WTC11 (cell line): ENCODE results near the gene GBF1. TPM values are rescaled to one million over a fixed set of nuclear protein-coding genes. Genes with fewer than 3 reads are reported as not detected.

Experiments
- AFF4 ChIP-seq: sonication (generic); formaldehyde crosslinking; IDR thresholded peaks from 2 replicates; pipeline ENCODE4 v1.8.1; 2023; ENCODE audit warnings: mild to moderate bottlenecking, missing genetic modification reagents, borderline replicate concordance
- CBFB ChIP-seq: sonication (generic); formaldehyde crosslinking; IDR thresholded peaks from 2 replicates; pipeline ENCODE4 v1.8.1; 2022; ENCODE audit warnings: mild to moderate bottlenecking, low read depth, missing genetic modification reagents
- CTCF ChIP-seq: fragments of 200-600 bp; IDR thresholded peaks from 2 replicates; pipeline ENCODE4 v1.8.0; 2022; ENCODE audit warnings: antibody characterized with exemption
- ETV6 ChIP-seq: sonication (generic); formaldehyde crosslinking; IDR thresholded peaks from 2 replicates; pipeline ENCODE4 v1.8.1; 2022; ENCODE audit warnings: mild to moderate bottlenecking, missing genetic modification reagents
- FOXJ3 ChIP-seq: sonication (generic); formaldehyde crosslinking; IDR thresholded peaks from 2 replicates; pipeline ENCODE4 v1.9.0; 2021; ENCODE audit warnings: missing genetic modification reagents, mild to moderate bottlenecking, borderline replicate concordance
- FOXP4 ChIP-seq: sonication (generic); formaldehyde crosslinking; IDR thresholded peaks from 2 replicates; pipeline ENCODE4 v1.8.0; 2022; ENCODE audit warnings: mild to moderate bottlenecking, missing genetic modification reagents
- GABPB1 ChIP-seq: sonication (generic); formaldehyde crosslinking; IDR thresholded peaks from 2 replicates; pipeline ENCODE4 v1.8.1; 2023; ENCODE audit warnings: mild to moderate bottlenecking, missing genetic modification reagents
- MAX ChIP-seq: sonication (generic); formaldehyde crosslinking; IDR thresholded peaks from 2 replicates; pipeline ENCODE4 v1.8.0; 2022; ENCODE audit warnings: mild to moderate bottlenecking, missing genetic modification reagents
- NFE2L1 ChIP-seq: sonication (generic); formaldehyde crosslinking; IDR thresholded peaks from 2 replicates; pipeline ENCODE4 v1.8.1; 2023; ENCODE audit warnings: missing genetic modification reagents
- NR3C1 ChIP-seq: sonication (generic); formaldehyde crosslinking; conservative IDR thresholded peaks from 2 replicates; pipeline ENCODE4 v1.8.1; 2023; ENCODE audit warnings: low read depth, mild to moderate bottlenecking, missing genetic modification reagents
- PRRX2 ChIP-seq: fragments of 250-450 bp; sonication (Bioruptor Pico); IDR thresholded peaks from 2 replicates; pipeline ENCODE4 v1.8.0; 2021; ENCODE audit warnings: mild to moderate bottlenecking
- SMAD3 ChIP-seq: sonication (generic); formaldehyde crosslinking; IDR thresholded peaks from 2 replicates; pipeline ENCODE4 v1.8.0; 2022; ENCODE audit warnings: missing genetic modification reagents, mild to moderate bottlenecking, borderline replicate concordance
- STAT6 ChIP-seq: sonication (generic); formaldehyde crosslinking; conservative IDR thresholded peaks from 2 replicates; pipeline ENCODE4 v1.8.1; 2023; ENCODE audit warnings: mild to moderate bottlenecking, low read depth, missing genetic modification reagents, moderate library complexity
- ZMAT4 ChIP-seq: fragments of 250-450 bp; sonication (Bioruptor Pico); IDR thresholded peaks from 2 replicates; pipeline ENCODE4 v1.9.0; 2021; ENCODE audit warnings: mild to moderate bottlenecking
- ZNF138 ChIP-seq: sonication (generic); formaldehyde crosslinking; conservative IDR thresholded peaks from 2 replicates; pipeline ENCODE4 v1.8.1; 2022; ENCODE audit warnings: mild to moderate bottlenecking, moderate library complexity, missing genetic modification reagents
- ZNF232 ChIP-seq: sonication (generic); formaldehyde crosslinking; IDR thresholded peaks from 2 replicates; pipeline ENCODE4 v1.8.0; 2022; ENCODE audit warnings: mild to moderate bottlenecking, missing genetic modification reagents
- total RNA-seq: library from RNA; stranded (reverse); gene quantifications from 3 replicates; pipeline ENCODE4 v1.2.3, GENCODE V29; 2021

Gene GBF1
- total RNA-seq, 1 experiment from 2014 or later: 32.4 TPM

- TF ChIP-seq ZMAT4: no peak
- peak; percentile 76; the same call in 1 of the 2 replicates for TF ChIP-seq SMAD3 (CRISPR knock-in tag)
- peak; percentile 74; the same call in 1 of the 2 replicates for TF ChIP-seq ZNF138 (CRISPR knock-in tag)
- TF ChIP-seq ZNF232 (CRISPR knock-in tag): no peak; the same call in 1 of the 2 replicates
- no peak for TF ChIP-seq FOXJ3
- 0 out of 2 replicates have a peak, but pooled peaks have one; percentile 58 for TF ChIP-seq NR3C1 (CRISPR knock-in tag)
- TF ChIP-seq FOXP4 (CRISPR knock-in tag): no peak
- peak; percentile 73; the same call in 1 of the 2 replicates for TF ChIP-seq CBFB
- no peak for TF ChIP-seq CTCF
- TF ChIP-seq PRRX2: no peak
- peak; percentile 71; the same call in 1 of the 2 replicates for TF ChIP-seq STAT6 (CRISPR knock-in tag)
- TF ChIP-seq GABPB1: peak; percentile 7
- TF ChIP-seq MAX (CRISPR knock-in tag): peak; percentile 80
- TF ChIP-seq ETV6 (CRISPR knock-in tag): peak; percentile 62; the same call in 1 of the 2 replicates
- no peak for TF ChIP-seq NFE2L1
- peak; percentile 66; the same call in 1 of the 2 replicates for TF ChIP-seq AFF4 (CRISPR knock-in tag)
Measured at GRCh38 chr10:102420714-102421506, 175.6 kb downstream of the GBF1 start, which contains the start of gene FBXL15 (continued).
